PFSK-1 (cell line): Measurements from ENCODE around the gene FAM222B.

Experiments used
- POLR2AphosphoS5 ChIP-seq: IDR thresholded peaks from 2 replicates; pipeline ENCODE4 v1.6.1; 2012; ENCODE audit warnings: low read depth, mild to moderate bottlenecking, control low read depth, low read length, moderate library complexity
- TAF1 ChIP-seq: IDR thresholded peaks from 2 replicates; pipeline ENCODE4 v1.6.1; 2012; ENCODE audit warnings: low read length, control low read depth, borderline replicate concordance; ENCODE audit not compliant: insufficient read depth
- TF ChIP-seq, protein P1 (sequence below), 2 experiments: IDR thresholded peaks; 2 replicates each; pipeline versions ENCODE4 v1.6.1 to v1.8.0; 2011 to 2012; ENCODE audit warnings: low read depth in 2 of 2, low read length in 2 of 2, control low read depth in 1 of 2, inconsistent platforms in 1 of 2, mild to moderate bottlenecking in 1 of 2, moderate library complexity in 1 of 2; ENCODE audit not compliant: insufficient read depth in 1 of 2

DNA sequence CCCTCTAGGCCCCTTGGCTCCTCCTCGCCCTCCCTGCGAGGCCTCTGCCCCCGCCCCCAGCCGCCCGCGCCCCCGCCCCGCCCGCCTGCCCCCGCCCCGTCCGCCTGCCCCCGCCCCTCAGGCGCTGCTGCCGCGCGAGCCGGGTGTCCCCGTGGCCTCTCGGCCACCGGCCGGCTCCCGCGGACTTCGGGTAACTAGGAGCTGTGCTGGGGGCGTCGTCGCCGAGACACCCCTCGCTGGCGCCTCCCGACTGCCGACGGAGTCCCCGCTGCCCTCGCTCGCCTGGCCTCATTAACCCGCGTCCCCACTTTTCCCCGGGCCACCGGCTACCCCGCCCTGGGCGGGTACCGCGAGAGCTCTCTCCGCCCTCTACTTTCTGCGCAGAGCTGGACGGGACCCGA, 116.4 kb downstream of the FAM222B start, which contains the start of gene TLCD1:
- TF ChIP-seq TAF1 (peak; percentile 7; the same call in 1 of the 2 replicates), POLR2AphosphoS5 (no peak; the same call in 1 of the 2 replicates)
- TF ChIP-seq, protein P1, sequence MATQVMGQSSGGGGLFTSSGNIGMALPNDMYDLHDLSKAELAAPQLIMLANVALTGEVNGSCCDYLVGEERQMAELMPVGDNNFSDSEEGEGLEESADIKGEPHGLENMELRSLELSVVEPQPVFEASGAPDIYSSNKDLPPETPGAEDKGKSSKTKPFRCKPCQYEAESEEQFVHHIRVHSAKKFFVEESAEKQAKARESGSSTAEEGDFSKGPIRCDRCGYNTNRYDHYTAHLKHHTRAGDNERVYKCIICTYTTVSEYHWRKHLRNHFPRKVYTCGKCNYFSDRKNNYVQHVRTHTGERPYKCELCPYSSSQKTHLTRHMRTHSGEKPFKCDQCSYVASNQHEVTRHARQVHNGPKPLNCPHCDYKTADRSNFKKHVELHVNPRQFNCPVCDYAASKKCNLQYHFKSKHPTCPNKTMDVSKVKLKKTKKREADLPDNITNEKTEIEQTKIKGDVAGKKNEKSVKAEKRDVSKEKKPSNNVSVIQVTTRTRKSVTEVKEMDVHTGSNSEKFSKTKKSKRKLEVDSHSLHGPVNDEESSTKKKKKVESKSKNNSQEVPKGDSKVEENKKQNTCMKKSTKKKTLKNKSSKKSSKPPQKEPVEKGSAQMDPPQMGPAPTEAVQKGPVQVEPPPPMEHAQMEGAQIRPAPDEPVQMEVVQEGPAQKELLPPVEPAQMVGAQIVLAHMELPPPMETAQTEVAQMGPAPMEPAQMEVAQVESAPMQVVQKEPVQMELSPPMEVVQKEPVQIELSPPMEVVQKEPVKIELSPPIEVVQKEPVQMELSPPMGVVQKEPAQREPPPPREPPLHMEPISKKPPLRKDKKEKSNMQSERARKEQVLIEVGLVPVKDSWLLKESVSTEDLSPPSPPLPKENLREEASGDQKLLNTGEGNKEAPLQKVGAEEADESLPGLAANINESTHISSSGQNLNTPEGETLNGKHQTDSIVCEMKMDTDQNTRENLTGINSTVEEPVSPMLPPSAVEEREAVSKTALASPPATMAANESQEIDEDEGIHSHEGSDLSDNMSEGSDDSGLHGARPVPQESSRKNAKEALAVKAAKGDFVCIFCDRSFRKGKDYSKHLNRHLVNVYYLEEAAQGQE (IDR thresholded peaks at IDR 0.05; ENCODE audit: insufficient read depth in 1 of 2, low read depth in 2 of 2, low read length in 2 of 2) = no peak
